GM06990 (cell line): Measurements from ENCODE around the gene CCL2.

Experiments
- DNase-seq: peaks from one replicate; pipeline ENCODE4 v3.0.0-alpha.2; 2011; ENCODE audit not compliant: insufficient read length; ENCODE audit errors: extremely low read depth
- H3K27me3 ChIP-seq: replicated peaks from 2 replicates; pipeline ENCODE4 v1.6.0; 2011; ENCODE audit warnings: low read length; ENCODE audit not compliant: control insufficient read depth, insufficient read depth
- H3K36me3 ChIP-seq: 2 replicates; pipeline ENCODE4 v1.5.1; 2011; ENCODE audit warnings: low read length; ENCODE audit not compliant: control insufficient read depth, insufficient read depth
- H3K4me3 ChIP-seq: replicated peaks from 2 replicates; pipeline ENCODE4 v1.5.1; 2011; ENCODE audit warnings: low read depth, mild to moderate bottlenecking, control low read depth, low read length
- CTCF ChIP-seq: IDR thresholded peaks from 2 replicates; pipeline ENCODE4 v1.5.1; 2011; ENCODE audit warnings: low read length, control low read depth, mild to moderate bottlenecking, inconsistent platforms; ENCODE audit not compliant: insufficient read depth, poor library complexity, severe bottlenecking

The CCL2 gene

GRCh38 chr17:34252444-34253138, 2.5 kb upstream of the CCL2 start:
- DNase-seq = no peak

GRCh38 chr17:34253139-34253525, 2.0 kb upstream of the CCL2 start:
- no peaks in the 10 kb centered on the region; the same call in none of the 2 replicates for H3K27me3 ChIP-seq
- no peak for DNase-seq
- no peak overlapping the region for H3K4me3 ChIP-seq
- no peaks in the 10 kb centered on the region for H3K36me3 ChIP-seq
- no peak for TF ChIP-seq CTCF

More at GRCh38 chr17:34252444-34253138, 2.5 kb upstream of the CCL2 start:
- H3K27me3 ChIP-seq = no peaks in the 10 kb centered on the region; the same call in none of the 2 replicates
- H3K36me3 ChIP-seq = no peaks in the 10 kb centered on the region
- no peak for TF ChIP-seq CTCF
- H3K4me3 ChIP-seq = no peak overlapping the region

- DNase-seq = no peak
- H3K4me3 ChIP-seq = no peak overlapping the region
- no peaks in the 10 kb centered on the region for H3K36me3 ChIP-seq
- peaks cover 2% of the 10 kb centered on the region for H3K27me3 ChIP-seq
- no peak for TF ChIP-seq CTCF
Measured at GRCh38 chr17:34254146-34254545, 939 bp upstream of the CCL2 start.

- no peaks in the 10 kb centered on the region for H3K36me3 ChIP-seq
- no peak for DNase-seq
- H3K4me3 ChIP-seq = no peak overlapping the region
- H3K27me3 ChIP-seq = peaks cover 2% of the 10 kb centered on the region
- no peak for TF ChIP-seq CTCF
Measured at GRCh38 chr17:34255381-34255732, 272 bp downstream of the CCL2 start.

- DNase-seq = no peak
- TF ChIP-seq CTCF = no peak
- peaks cover 2% of the 10 kb centered on the region for H3K27me3 ChIP-seq
- H3K4me3 ChIP-seq = no peak overlapping the region
- H3K36me3 ChIP-seq = no peaks in the 10 kb centered on the region
Measured at GRCh38 chr17:34255841-34256240, 756 bp downstream of the CCL2 start.
